ENCODE measurements around the gene OR6C6.

Gene OR6C6

GRCh38 chr12:55314043-55314442 is 17.7 kb upstream of the OR6C6 start, which contains the start of gene OR6C1 (continued):
- TF ChIP-seq, protein P1, sequence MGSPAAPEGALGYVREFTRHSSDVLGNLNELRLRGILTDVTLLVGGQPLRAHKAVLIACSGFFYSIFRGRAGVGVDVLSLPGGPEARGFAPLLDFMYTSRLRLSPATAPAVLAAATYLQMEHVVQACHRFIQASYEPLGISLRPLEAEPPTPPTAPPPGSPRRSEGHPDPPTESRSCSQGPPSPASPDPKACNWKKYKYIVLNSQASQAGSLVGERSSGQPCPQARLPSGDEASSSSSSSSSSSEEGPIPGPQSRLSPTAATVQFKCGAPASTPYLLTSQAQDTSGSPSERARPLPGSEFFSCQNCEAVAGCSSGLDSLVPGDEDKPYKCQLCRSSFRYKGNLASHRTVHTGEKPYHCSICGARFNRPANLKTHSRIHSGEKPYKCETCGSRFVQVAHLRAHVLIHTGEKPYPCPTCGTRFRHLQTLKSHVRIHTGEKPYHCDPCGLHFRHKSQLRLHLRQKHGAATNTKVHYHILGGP (tag by site-specific recombination; IDR thresholded peaks at IDR 0.05): no peak

DNA sequence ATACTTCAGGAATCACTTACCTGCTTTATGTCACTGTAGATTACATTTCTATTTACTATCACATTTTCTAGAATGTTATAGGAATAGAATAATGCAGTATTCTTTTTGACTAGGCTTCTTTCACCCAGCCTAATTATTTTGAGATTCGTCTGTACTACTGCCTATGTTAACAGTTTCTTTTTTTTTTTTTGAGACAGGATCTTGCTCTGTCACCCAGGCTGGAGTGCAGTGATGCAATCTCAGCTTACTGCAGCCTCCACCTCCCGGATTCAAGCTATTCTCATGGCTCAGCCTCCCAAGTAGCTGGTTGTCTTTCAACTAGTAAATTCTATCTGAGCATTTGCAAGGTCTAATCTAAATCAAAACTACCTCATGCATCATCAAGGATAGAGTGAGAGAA is 6.4 kb downstream of the OR6C6 start:
- Histone ChIP-seq H3K9me3 (ENCODE audit: control insufficient read depth, insufficient read depth, low read depth, low read length) (no peaks in the 10 kb centered on the region), H3K36me3 (ENCODE audit: control insufficient read depth in 2 of 2, insufficient read depth in 1 of 2, low read length in 2 of 2) (no peaks in the 10 kb centered on the region), H3K4me3 (ENCODE audit: low read depth, low read length) (no peak overlapping the region), H3K4me1 (ENCODE audit: control insufficient read depth, insufficient read depth, low read length) (no peaks in the 10 kb centered on the region), H3K27ac (ENCODE audit: extremely low read depth, low read depth, low read length) (no peak overlapping the region)
- no peak for TF ChIP-seq ZNF350 (tag by site-specific recombination; IDR thresholded peaks at IDR 0.05)
- TF ChIP-seq ZNF239 (tag by site-specific recombination; IDR thresholded peaks at IDR 0.05): no peak
- no peak for TF ChIP-seq ZNF776 (tag by site-specific recombination; IDR thresholded peaks at IDR 0.05; ENCODE audit: borderline replicate concordance)
- TF ChIP-seq ZNF121 (tag by site-specific recombination; IDR thresholded peaks at IDR 0.05): no peak
- TF ChIP-seq ZNF366 (tag by site-specific recombination; conservative IDR thresholded peaks at IDR 0.05): no peak
- TF ChIP-seq ZNF530 (tag by site-specific recombination; IDR thresholded peaks at IDR 0.05; ENCODE audit: low read depth): no peak
- no peak for TF ChIP-seq ZNF23 (tag by site-specific recombination; IDR thresholded peaks at IDR 0.05; ENCODE audit: borderline replicate concordance)
- TF ChIP-seq ZSCAN30 (tag by site-specific recombination; IDR thresholded peaks at IDR 0.05): no peak
- TF ChIP-seq PRDM1 (tag by site-specific recombination; IDR thresholded peaks at IDR 0.05): no peak
- no peak for TF ChIP-seq ZNF394 (tag by site-specific recombination; IDR thresholded peaks at IDR 0.05; ENCODE audit: borderline replicate concordance)
- no peak for TF ChIP-seq ZFP37 (tag by site-specific recombination; IDR thresholded peaks at IDR 0.05)
- TF ChIP-seq ZSCAN18 (tag by site-specific recombination; IDR thresholded peaks at IDR 0.05): no peak
- TF ChIP-seq ZNF76 (tag by site-specific recombination; IDR thresholded peaks at IDR 0.05; ENCODE audit: borderline replicate concordance, low read depth): no peak
- TF ChIP-seq PRDM6 (tag by site-specific recombination; IDR thresholded peaks at IDR 0.05): no peak
- no peak for TF ChIP-seq ZNF624 (tag by site-specific recombination; IDR thresholded peaks at IDR 0.05)
- TF ChIP-seq ZNF561 (tag by site-specific recombination; IDR thresholded peaks at IDR 0.05; ENCODE audit: borderline replicate concordance): no peak
- TF ChIP-seq ZNF114 (tag by site-specific recombination; IDR thresholded peaks at IDR 0.05): no peak
- TF ChIP-seq ZNF174 (tag by site-specific recombination; IDR thresholded peaks at IDR 0.05): no peak
- no peak for TF ChIP-seq ZNF473 (tag by site-specific recombination; IDR thresholded peaks at IDR 0.05)
- POLR2A ChIA-PET: no interaction called here
- CTCF ChIA-PET: interaction anchor here (0.7 to 1.0 kb wide), 3 partner anchors 17 to 383 kb away, joined by 3 to 5 read pairs (median 3); no protein-coding TSS in a partner anchor

- H3K36me3 ChIP-seq (ENCODE audit: control insufficient read depth in 2 of 2, insufficient read depth in 1 of 2, low read length in 2 of 2): no peaks in the 10 kb centered on the region
- no peaks in the 10 kb centered on the region for H3K4me1 ChIP-seq (ENCODE audit: control insufficient read depth, insufficient read depth, low read length)
- ChIA-PET CTCF (interaction anchor here (0.8 kb wide), 1 partner anchor 37 kb away, joined by 4 read pairs; no protein-coding TSS in a partner anchor), POLR2A (no interaction called here)
- TF ChIP-seq ZBTB48 (tag by site-specific recombination; IDR thresholded peaks at IDR 0.05): no peak
- TF ChIP-seq ZSCAN23 (tag by site-specific recombination; IDR thresholded peaks at IDR 0.05): no peak
- no peak for TF ChIP-seq ZNF404 (tag by site-specific recombination; IDR thresholded peaks at IDR 0.05)
- no peak for TF ChIP-seq ZEB2 (tag by site-specific recombination; IDR thresholded peaks at IDR 0.05)
- TF ChIP-seq ZNF571 (tag by site-specific recombination; IDR thresholded peaks at IDR 0.05): no peak
- TF ChIP-seq ZNF747 (tag by site-specific recombination; IDR thresholded peaks at IDR 0.05): no peak
- no peak for TF ChIP-seq PBX3 (CRISPR knock-in tag; IDR thresholded peaks at IDR 0.05)
- no peak for TF ChIP-seq ZNF768 (tag by site-specific recombination; IDR thresholded peaks at IDR 0.05)
- TF ChIP-seq, protein P2, sequence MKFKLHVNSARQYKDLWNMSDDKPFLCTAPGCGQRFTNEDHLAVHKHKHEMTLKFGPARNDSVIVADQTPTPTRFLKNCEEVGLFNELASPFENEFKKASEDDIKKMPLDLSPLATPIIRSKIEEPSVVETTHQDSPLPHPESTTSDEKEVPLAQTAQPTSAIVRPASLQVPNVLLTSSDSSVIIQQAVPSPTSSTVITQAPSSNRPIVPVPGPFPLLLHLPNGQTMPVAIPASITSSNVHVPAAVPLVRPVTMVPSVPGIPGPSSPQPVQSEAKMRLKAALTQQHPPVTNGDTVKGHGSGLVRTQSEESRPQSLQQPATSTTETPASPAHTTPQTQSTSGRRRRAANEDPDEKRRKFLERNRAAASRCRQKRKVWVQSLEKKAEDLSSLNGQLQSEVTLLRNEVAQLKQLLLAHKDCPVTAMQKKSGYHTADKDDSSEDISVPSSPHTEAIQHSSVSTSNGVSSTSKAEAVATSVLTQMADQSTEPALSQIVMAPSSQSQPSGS (tag by site-specific recombination; IDR thresholded peaks at IDR 0.05; ENCODE audit: low read depth): no peak
- TF ChIP-seq ZNF707 (tag by site-specific recombination; IDR thresholded peaks at IDR 0.05): no peak
- no peak overlapping the region for H3K4me3 ChIP-seq (ENCODE audit: low read depth, low read length)
- no peak overlapping the region for H3K27ac ChIP-seq (ENCODE audit: extremely low read depth, low read depth, low read length)
- no peaks in the 10 kb centered on the region for H3K9me3 ChIP-seq (ENCODE audit: control insufficient read depth, insufficient read depth, low read depth, low read length)
These were observed 15.4 kb downstream of the OR6C6 start for GRCh38 chr12:55280991-55281390.

Data from HEK293 (cell line).